Measurements from ENCODE around the gene MXD3. TPM values are rescaled to one million over a fixed set of nuclear protein-coding genes. Genes with fewer than 3 reads are reported as not detected.

MXD3 gene
- total and polyA plus RNA-seq, 2 of the 4 experiments (the other 2 are of a cell fraction): 7.3 to 12.9 TPM

DNA sequence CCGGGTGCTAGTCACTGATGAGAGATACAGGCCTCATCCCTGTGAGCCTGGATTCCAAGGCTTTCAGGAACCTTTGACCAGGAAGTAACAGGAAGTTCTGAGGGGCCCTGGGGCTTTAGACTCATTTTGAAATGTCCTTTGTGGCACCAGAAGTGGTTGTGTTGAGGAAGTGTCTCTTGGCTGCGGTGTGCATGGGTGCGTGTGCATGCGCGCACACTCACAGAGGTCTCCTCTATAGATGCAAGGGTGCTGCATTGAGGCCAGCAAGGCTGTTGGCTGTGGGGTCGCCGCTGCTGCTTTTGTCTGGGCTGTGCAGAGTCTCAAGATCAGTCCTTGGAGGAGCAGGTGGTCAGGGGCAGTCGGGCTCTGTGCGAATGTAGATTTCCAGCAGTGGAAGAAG is 15.8 kb downstream of the MXD3 start:
- Histone ChIP-seq H4K20me1 (ENCODE audit: insufficient read depth, low read length) (no peaks in the 10 kb centered on the region), H3K4me2 (ENCODE audit: low read depth, low read length) (no peak overlapping the region), H3K56ac (ENCODE audit: extremely low read depth, insufficient read depth, low read length) (no peak overlapping the region), H3K18ac (ENCODE audit: low read depth, low read length) (no peak overlapping the region), H4K5ac (ENCODE audit: low read depth, low read length) (no peak overlapping the region), H3K14ac (replicated peaks; ENCODE audit: low read depth, low read length) (no peak overlapping the region), H2AK9ac (replicated peaks; ENCODE audit: low read depth, low read length, poor library complexity) (no peak overlapping the region), H3K4ac (ENCODE audit: low read depth, low read length) (no peak overlapping the region), H2AFZ (replicated peaks; ENCODE audit: low read length, poor library complexity) (no peak overlapping the region), H2AK5ac (ENCODE audit: low read depth, low read length) (no peak overlapping the region), H3K9me1 (ENCODE audit: insufficient read depth, low read length) (no peaks in the 10 kb centered on the region), H3K9me3 (ENCODE audit: control insufficient read depth, insufficient read depth, low read length) (no peaks in the 10 kb centered on the region), H4K8ac (ENCODE audit: low read depth in 2 of 2, low read length in 2 of 2) (no peak overlapping the region), H2BK20ac (ENCODE audit: low read depth, low read length) (no peak overlapping the region), H3K27ac (ENCODE audit: insufficient read depth, low read length) (no peak overlapping the region), H3K36me3 (ENCODE audit: control insufficient read depth, insufficient read depth, low read length) (peaks cover 47% of the 10 kb centered on the region), H4K91ac (ENCODE audit: insufficient read depth, low read depth, low read length) (no peak overlapping the region), H3K4me1 (ENCODE audit: control insufficient read depth, insufficient read depth, low read length) (peaks cover 5% of the 10 kb centered on the region; the same call in 1 of the 2 replicates), H3K79me1 (ENCODE audit: low read depth in 1 of 2, low read length in 2 of 2) (peaks cover 5 to 22% of the 10 kb centered on the region in 2 experiments; a peak in 3 of 4 replicates), H2BK15ac (ENCODE audit: low read depth, low read length) (no peak overlapping the region), H3K4me3 (ENCODE audit: insufficient read depth, low read depth, low read length) (no peak overlapping the region), H3K9ac (ENCODE audit: low read depth, low read length) (no peak overlapping the region), H2BK120ac (ENCODE audit: low read depth, low read length) (no peak overlapping the region), H3K23ac (ENCODE audit: low read depth, low read length) (no peak overlapping the region), H2BK5ac (ENCODE audit: low read depth, low read length, poor library complexity, severe bottlenecking) (no peak overlapping the region), H3K27me3 (ENCODE audit: control insufficient read depth, insufficient read depth, low read length) (no peaks in the 10 kb centered on the region)
- WGBS, 2 experiments (ENCODE audit: extremely low coverage in 2 of 2, insufficient read length in 1 of 2): 98% methylated on average over 7 of the region's 9 CpGs; no CpG with 5 or more reads in 1 of the 2 experiments
- CTCF ChIA-PET: no interaction called here
- no peak for TF ChIP-seq CEBPB (IDR thresholded peaks at IDR 0.05; ENCODE audit: low read depth, low read length)
- TF ChIP-seq CHD1 (IDR thresholded peaks at IDR 0.05; ENCODE audit: low read depth, low read length): no peak
- no peak for TF ChIP-seq POLR2A (IDR thresholded peaks at IDR 0.05; ENCODE audit: low read depth, low read length)
- TF ChIP-seq, protein P1, sequence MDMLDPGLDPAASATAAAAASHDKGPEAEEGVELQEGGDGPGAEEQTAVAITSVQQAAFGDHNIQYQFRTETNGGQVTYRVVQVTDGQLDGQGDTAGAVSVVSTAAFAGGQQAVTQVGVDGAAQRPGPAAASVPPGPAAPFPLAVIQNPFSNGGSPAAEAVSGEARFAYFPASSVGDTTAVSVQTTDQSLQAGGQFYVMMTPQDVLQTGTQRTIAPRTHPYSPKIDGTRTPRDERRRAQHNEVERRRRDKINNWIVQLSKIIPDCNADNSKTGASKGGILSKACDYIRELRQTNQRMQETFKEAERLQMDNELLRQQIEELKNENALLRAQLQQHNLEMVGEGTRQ (IDR thresholded peaks at IDR 0.05; ENCODE audit: low read depth, low read length): no peak
- TF ChIP-seq MAFK (IDR thresholded peaks at IDR 0.05; ENCODE audit: low read depth, low read length): no peak
- TF ChIP-seq MXI1 (IDR thresholded peaks at IDR 0.05; ENCODE audit: borderline replicate concordance, low read depth, low read length): no peak
- TF ChIP-seq FOS (IDR thresholded peaks at IDR 0.05; ENCODE audit: low read depth, low read length): no peak
- TF ChIP-seq, protein P2, sequence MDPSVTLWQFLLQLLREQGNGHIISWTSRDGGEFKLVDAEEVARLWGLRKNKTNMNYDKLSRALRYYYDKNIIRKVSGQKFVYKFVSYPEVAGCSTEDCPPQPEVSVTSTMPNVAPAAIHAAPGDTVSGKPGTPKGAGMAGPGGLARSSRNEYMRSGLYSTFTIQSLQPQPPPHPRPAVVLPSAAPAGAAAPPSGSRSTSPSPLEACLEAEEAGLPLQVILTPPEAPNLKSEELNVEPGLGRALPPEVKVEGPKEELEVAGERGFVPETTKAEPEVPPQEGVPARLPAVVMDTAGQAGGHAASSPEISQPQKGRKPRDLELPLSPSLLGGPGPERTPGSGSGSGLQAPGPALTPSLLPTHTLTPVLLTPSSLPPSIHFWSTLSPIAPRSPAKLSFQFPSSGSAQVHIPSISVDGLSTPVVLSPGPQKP (IDR thresholded peaks at IDR 0.05; ENCODE audit: borderline replicate concordance, low read depth, low read length): no peak
- TF ChIP-seq MAZ (IDR thresholded peaks at IDR 0.05; ENCODE audit: borderline replicate concordance, low read depth, low read length): no peak
- no peak for TF ChIP-seq BHLHE40 (IDR thresholded peaks at IDR 0.05; ENCODE audit: low read depth, low read length)
- no peak for TF ChIP-seq SMC3 (IDR thresholded peaks at IDR 0.05; ENCODE audit: low read depth, low read length)
- TF ChIP-seq, protein P3, sequence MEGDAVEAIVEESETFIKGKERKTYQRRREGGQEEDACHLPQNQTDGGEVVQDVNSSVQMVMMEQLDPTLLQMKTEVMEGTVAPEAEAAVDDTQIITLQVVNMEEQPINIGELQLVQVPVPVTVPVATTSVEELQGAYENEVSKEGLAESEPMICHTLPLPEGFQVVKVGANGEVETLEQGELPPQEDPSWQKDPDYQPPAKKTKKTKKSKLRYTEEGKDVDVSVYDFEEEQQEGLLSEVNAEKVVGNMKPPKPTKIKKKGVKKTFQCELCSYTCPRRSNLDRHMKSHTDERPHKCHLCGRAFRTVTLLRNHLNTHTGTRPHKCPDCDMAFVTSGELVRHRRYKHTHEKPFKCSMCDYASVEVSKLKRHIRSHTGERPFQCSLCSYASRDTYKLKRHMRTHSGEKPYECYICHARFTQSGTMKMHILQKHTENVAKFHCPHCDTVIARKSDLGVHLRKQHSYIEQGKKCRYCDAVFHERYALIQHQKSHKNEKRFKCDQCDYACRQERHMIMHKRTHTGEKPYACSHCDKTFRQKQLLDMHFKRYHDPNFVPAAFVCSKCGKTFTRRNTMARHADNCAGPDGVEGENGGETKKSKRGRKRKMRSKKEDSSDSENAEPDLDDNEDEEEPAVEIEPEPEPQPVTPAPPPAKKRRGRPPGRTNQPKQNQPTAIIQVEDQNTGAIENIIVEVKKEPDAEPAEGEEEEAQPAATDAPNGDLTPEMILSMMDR (conservative IDR thresholded peaks at IDR 0.05; ENCODE audit: low read depth, low read length): no peak
- TF ChIP-seq NFE2L2 (IDR thresholded peaks at IDR 0.05; ENCODE audit: low read depth, low read length): no peak
- TF ChIP-seq RAD21 (IDR thresholded peaks at IDR 0.05; ENCODE audit: low read length): no peak
- TF ChIP-seq RCOR1 (IDR thresholded peaks at IDR 0.05; ENCODE audit: insufficient replicate concordance, low read length): no peak
- no peak for TF ChIP-seq RFX5 (IDR thresholded peaks at IDR 0.05; ENCODE audit: low read depth, low read length)
- ATAC-seq (ENCODE audit: low read depth) (no peak), DNase-seq (no peak)
- dilution Hi-C loops (cut with HindIII; ENCODE audit: low sequenced_read_pairs, unreplicated experiment): no loop called here
- POLR2A ChIA-PET (ENCODE audit: unreplicated experiment): no interaction called here
- BruUV-seq (replicated peaks): no TSS peak
- intact Hi-C loops (cut with micrococcal nuclease): no loop called here
- in situ Hi-C loops (cut with MboI; ENCODE audit: low sequenced_read_pairs): no loop called here
